Type B pancreatic cell (in vitro differentiated cells): ENCODE data around the gene NFKBIA. TPM values are rescaled to one million over a fixed set of nuclear protein-coding genes. Genes with fewer than 3 reads are reported as not detected.

ENCODE experiments used
- DNase-seq: peaks from one replicate; pipeline ENCODE4 v3.0.0; 2021; ENCODE audit warnings: mixed read lengths; ENCODE audit not compliant: unreplicated experiment; ENCODE audit errors: extremely low spot score
- H3K27ac Mint-ChIP-seq: 2 replicates; pipeline ENCODE4 v1.8.0; 2021; ENCODE audit warnings: mild to moderate bottlenecking, mixed read lengths
- H3K27me3 Mint-ChIP-seq: 2 replicates; pipeline ENCODE4 v1.8.0; 2021; ENCODE audit warnings: mixed read lengths
- H3K36me3 Mint-ChIP-seq: 2 replicates; pipeline ENCODE4 v1.8.0; 2021; ENCODE audit warnings: mixed read lengths
- H3K4me1 Mint-ChIP-seq: one replicate; pipeline ENCODE4 v1.8.0; 2021; ENCODE audit warnings: mixed read lengths; ENCODE audit not compliant: unreplicated experiment
- H3K4me3 Mint-ChIP-seq: 2 replicates; pipeline ENCODE4 v1.8.0; 2021; ENCODE audit warnings: mild to moderate bottlenecking, mixed read lengths
- H3K9me3 Mint-ChIP-seq: 2 replicates; pipeline ENCODE4 v1.8.0; 2021; ENCODE audit warnings: mixed read lengths
- CTCF ChIP-seq: fragments of 200-600 bp; sonication (generic); conservative IDR thresholded peaks from 2 replicates; pipeline ENCODE4 v1.5.0; 2021; ENCODE audit warnings: antibody characterized with exemption, mild to moderate bottlenecking
- total RNA-seq: library from RNA; stranded (reverse); gene quantifications from 2 replicates; pipeline ENCODE4 v1.2.1, GENCODE V29; 2021; ENCODE audit warnings: low replicate concordance

NFKBIA gene
- total RNA-seq, 1 donor from 2014 or later, result 63.4 TPM

GRCh38 chr14:35402323-35403113, 2.0 kb downstream of the NFKBIA start:
- H3K4me3 Mint-ChIP-seq, result peak overlapping the region; percentile 89

GRCh38 chr14:35401422-35402265, 2.9 kb downstream of the NFKBIA start:
- TF ChIP-seq CTCF, result no peak
- H3K4me1 Mint-ChIP-seq, result peaks cover 44% of the 10 kb centered on the region
- no peaks in the 10 kb centered on the region for H3K27me3 Mint-ChIP-seq
- no peaks in the 10 kb centered on the region for H3K9me3 Mint-ChIP-seq
- H3K27ac Mint-ChIP-seq, result peak overlapping the region; percentile 90
- H3K36me3 Mint-ChIP-seq, result peaks cover 20% of the 10 kb centered on the region
- no peak for DNase-seq
- H3K4me3 Mint-ChIP-seq, result peak overlapping the region; percentile 89

More at GRCh38 chr14:35402323-35403113, 2.0 kb downstream of the NFKBIA start:
- H3K27ac Mint-ChIP-seq, result peak overlapping the region; percentile 90
- H3K36me3 Mint-ChIP-seq, result peaks cover 20% of the 10 kb centered on the region
- H3K9me3 Mint-ChIP-seq, result no peaks in the 10 kb centered on the region
- no peak for DNase-seq
- H3K27me3 Mint-ChIP-seq, result no peaks in the 10 kb centered on the region
- H3K4me1 Mint-ChIP-seq, result peaks cover 47% of the 10 kb centered on the region
- no peak for TF ChIP-seq CTCF

GRCh38 chr14:35400648-35401421, 3.7 kb downstream of the NFKBIA start:
- H3K4me1 Mint-ChIP-seq, result peaks cover 38% of the 10 kb centered on the region
- no peak for DNase-seq

GRCh38 chr14:35399083-35399937, 5.2 kb downstream of the NFKBIA start:
- DNase-seq, result no peak
- H3K27ac Mint-ChIP-seq, result peak overlapping the region; percentile 75
- no peak for TF ChIP-seq CTCF
- peaks cover 37% of the 10 kb centered on the region for H3K4me1 Mint-ChIP-seq
- peaks cover 20% of the 10 kb centered on the region for H3K36me3 Mint-ChIP-seq
- no peaks in the 10 kb centered on the region for H3K9me3 Mint-ChIP-seq
- H3K27me3 Mint-ChIP-seq, result no peaks in the 10 kb centered on the region
- peak overlapping the region; percentile 28 for H3K4me3 Mint-ChIP-seq

More at GRCh38 chr14:35400648-35401421, 3.7 kb downstream of the NFKBIA start:
- Mint-ChIP-seq H3K4me3 (peak overlapping the region; percentile 89), H3K27me3 (no peaks in the 10 kb centered on the region), H3K27ac (peak overlapping the region; percentile 57), H3K36me3 (peaks cover 20% of the 10 kb centered on the region), H3K9me3 (no peaks in the 10 kb centered on the region)
- TF ChIP-seq CTCF, result no peak
